ENCODE data around the gene SLFN12. TPM values are rescaled to one million over a fixed set of nuclear protein-coding genes. Genes with fewer than 3 reads are reported as not detected.
A peak's percentile ranks its signal among the peaks of the same experiment; 100 is the strongest.
"Not testable (repeated sequence)": the region's sequence is repeated elsewhere in the genome, so short reads cannot be mapped to it uniquely, and the experiment has no call there.

The SLFN12 gene
- total RNA-seq: 10 to 100 TPM; 22.6 to 31.6 TPM

GRCh38 chr17:35432176-35433074 lies at the start of gene SLFN12:
Gene SLFN12 (minus strand): TSS chr17:35432500. CDS start chr17:35423028, 9,472 bp downstream.
- Mint-ChIP-seq H3K4me3 (peak within 1 kb of the TSS; percentile 92), H3K36me3 (peaks cover 29% of the 10 kb centered on the region), H3K4me1 (peaks cover 64% of the 10 kb centered on the region), H3K9me3 (ENCODE audit: low read depth) (no peaks in the 10 kb centered on the region), H3K27ac (peak within 1 kb of the TSS; percentile 89), H3K27me3 (no peaks in the 10 kb centered on the region)
- CTCF ChIA-PET: interaction anchor here (0.8 to 1.9 kb wide), 9 partner anchors 54 to 262 kb away, joined by 3 to 12 read pairs (median 3); partner anchors contain the start of gene SLFN11
- DNase-seq (peak; percentile 76), ATAC-seq (peak; percentile 86)

DNA sequence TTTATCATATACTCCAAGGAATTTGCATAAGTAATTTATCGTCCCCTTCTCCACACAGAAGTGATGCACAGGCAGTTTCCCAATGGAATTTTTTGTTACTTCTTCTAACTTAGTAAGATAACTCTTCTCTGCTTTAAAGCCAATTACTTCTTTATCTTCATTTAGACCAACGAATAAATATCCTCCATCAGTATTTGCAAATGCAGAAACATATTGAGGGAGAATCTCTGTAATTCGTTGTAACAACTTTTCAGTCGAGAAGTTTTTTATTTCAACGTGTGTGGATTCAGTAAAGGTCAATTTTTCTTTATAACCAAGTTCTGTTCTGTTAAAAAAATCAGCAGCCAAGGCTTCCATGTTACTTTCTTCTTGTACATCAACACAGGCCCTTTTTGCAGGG lies 47.0 kb upstream of the SLFN12 start:
- DNase-seq: no peak
- peaks cover 22% of the 10 kb centered on the region for H3K4me1 Mint-ChIP-seq
- H3K36me3 Mint-ChIP-seq: peaks cover 86% of the 10 kb centered on the region
- no peak for ATAC-seq
- H3K27ac Mint-ChIP-seq: no peak overlapping the region
- H3K9me3 Mint-ChIP-seq (ENCODE audit: low read depth): no peaks in the 10 kb centered on the region
- H3K27me3 Mint-ChIP-seq: no peaks in the 10 kb centered on the region
- CTCF ChIA-PET: no interaction called here
- no peak overlapping the region for H3K4me3 Mint-ChIP-seq

- Mint-ChIP-seq H3K27ac (no peak overlapping the region), H3K4me1 (peaks cover 21% of the 10 kb centered on the region), H3K27me3 (no peaks in the 10 kb centered on the region), H3K9me3 (ENCODE audit: low read depth) (no peaks in the 10 kb centered on the region), H3K4me3 (no peak overlapping the region), H3K36me3 (peaks cover 86% of the 10 kb centered on the region)
- CTCF ChIA-PET: no interaction called here
- ATAC-seq: no peak
- DNase-seq: no peak
These were observed 44.9 kb upstream of the SLFN12 start for GRCh38 chr17:35477248-35477647.

DNA sequence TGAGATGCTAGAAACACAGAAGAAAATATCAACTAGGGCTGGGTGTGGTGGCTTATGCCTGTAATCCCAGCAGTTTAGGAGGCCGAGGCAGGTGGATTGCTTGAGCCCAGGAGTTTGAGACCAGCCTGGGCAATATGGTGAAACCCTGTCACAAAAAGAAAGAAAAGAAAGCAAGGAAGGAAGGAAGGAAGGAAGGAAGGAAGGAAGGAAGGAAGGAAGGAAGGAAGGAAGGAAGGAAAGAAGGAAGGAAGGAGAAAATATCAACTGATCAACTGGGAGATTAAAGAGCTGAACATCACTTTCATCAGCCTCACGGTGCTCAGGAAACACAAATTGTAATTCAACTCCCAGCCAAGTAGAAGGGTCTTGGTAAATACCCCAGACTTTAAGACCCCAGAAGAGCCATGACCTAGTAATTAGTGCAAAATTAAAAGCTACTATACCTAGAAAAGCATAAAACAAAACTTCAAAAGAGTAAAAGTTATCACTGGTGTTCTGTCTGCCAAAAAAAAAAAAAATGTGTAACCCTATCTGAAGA lies 44.1 kb upstream of the SLFN12 start:
- Mint-ChIP-seq H3K4me1 (peaks cover 26% of the 10 kb centered on the region), H3K36me3 (peaks cover 87% of the 10 kb centered on the region), H3K27me3 (no peaks in the 10 kb centered on the region), H3K9me3 (ENCODE audit: low read depth) (no peaks in the 10 kb centered on the region), H3K4me3 (no peak overlapping the region), H3K27ac (peak overlapping the region; percentile 39)
- DNase-seq (no peak), ATAC-seq (no peak)
- CTCF ChIA-PET: interaction anchor here (0.5 to 1.0 kb wide), 2 partner anchors 288 to 548 kb away, joined by 3 read pairs; no protein-coding TSS in a partner anchor

GRCh38 chr17:35468475-35468874 lies 36.2 kb upstream of the SLFN12 start:
- Mint-ChIP-seq H3K27ac (peak overlapping the region; percentile 59), H3K9me3 (ENCODE audit: low read depth) (no peaks in the 10 kb centered on the region), H3K27me3 (no peaks in the 10 kb centered on the region), H3K36me3 (peaks cover 80% of the 10 kb centered on the region), H3K4me3 (no peak overlapping the region), H3K4me1 (peaks cover 53% of the 10 kb centered on the region)
- CTCF ChIA-PET: interaction anchor here (1.0 kb wide), 1 partner anchor 65 kb away, joined by 4 read pairs; no protein-coding TSS in a partner anchor
- no peak for ATAC-seq
- no peak for DNase-seq

GRCh38 chr17:35467824-35468223 lies 35.5 kb upstream of the SLFN12 start:
- CTCF ChIA-PET: interaction anchor here (1.0 to 1.9 kb wide), 2 partner anchors 66 to 155 kb away, joined by 4 to 8 read pairs; no protein-coding TSS in a partner anchor
- peaks cover 58% of the 10 kb centered on the region for H3K4me1 Mint-ChIP-seq
- peak; percentile 87 for ATAC-seq
- peaks cover 78% of the 10 kb centered on the region for H3K36me3 Mint-ChIP-seq
- H3K27ac Mint-ChIP-seq: peak overlapping the region; percentile 59
- no peaks in the 10 kb centered on the region for H3K27me3 Mint-ChIP-seq
- peak; percentile 69 for DNase-seq
- no peak overlapping the region for H3K4me3 Mint-ChIP-seq
- H3K9me3 Mint-ChIP-seq (ENCODE audit: low read depth): no peaks in the 10 kb centered on the region

DNA sequence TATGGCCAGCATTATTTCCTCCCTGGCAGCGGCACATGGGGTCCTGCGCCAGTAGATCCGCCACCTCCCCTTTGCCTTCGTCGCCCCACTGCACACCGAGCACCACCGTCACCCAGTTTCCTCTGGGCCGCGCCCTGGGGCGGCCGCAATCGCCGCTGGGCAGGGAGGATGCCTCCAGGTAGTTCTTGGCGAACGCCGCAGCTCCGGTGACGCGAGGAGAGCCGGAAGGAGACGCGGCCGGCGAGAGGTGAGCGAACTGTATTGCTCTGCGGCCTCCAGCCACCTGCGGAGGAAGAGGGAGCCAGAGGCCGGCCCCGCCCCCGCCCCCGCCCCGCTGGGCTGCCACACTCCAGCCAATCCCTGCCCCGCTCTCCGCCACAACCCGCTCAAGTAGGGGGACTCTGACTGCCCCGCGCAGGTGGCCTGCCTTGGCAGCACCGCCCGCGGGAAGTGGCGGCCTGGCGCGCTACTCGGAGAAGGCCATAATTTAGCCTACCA lies 28.1 kb upstream of the SLFN12 start:
- CTCF ChIA-PET: interaction anchor here (1.4 kb wide), 1 partner anchor 29 kb away, joined by 4 read pairs; no protein-coding TSS in a partner anchor
- Mint-ChIP-seq H3K4me3 (peak overlapping the region; percentile 59), H3K36me3 (peaks cover 64% of the 10 kb centered on the region), H3K27me3 (no peaks in the 10 kb centered on the region), H3K9me3 (ENCODE audit: low read depth) (peaks cover 2% of the 10 kb centered on the region), H3K4me1 (peaks cover 40% of the 10 kb centered on the region), H3K27ac (peak overlapping the region; percentile 81)
- ATAC-seq (peak; percentile 88), DNase-seq (peak; percentile 82)

DNA sequence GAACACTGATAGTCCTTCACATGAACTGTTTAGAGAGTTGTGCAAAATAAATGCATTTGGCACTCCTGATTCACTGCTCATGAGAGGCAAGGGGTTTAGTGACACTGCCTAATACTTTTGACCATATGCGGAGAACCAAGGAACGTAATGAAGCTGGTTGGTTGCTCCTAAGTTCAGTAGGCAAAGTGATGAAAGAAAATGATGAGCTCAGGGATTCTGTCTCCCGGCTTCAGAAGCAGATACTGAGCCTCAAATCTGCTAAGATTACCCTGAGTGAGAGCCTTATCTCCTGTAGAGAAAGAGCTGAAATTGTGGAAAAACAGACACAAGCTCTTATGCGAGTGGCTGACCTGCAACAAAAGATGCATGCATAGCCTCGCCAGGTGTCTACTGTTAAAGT lies 21.7 kb upstream of the SLFN12 start:
- H3K9me3 Mint-ChIP-seq (ENCODE audit: low read depth); H3K27ac Mint-ChIP-seq; H3K27me3 Mint-ChIP-seq; H3K4me1 Mint-ChIP-seq; DNase-seq; CTCF ChIA-PET; H3K4me3 Mint-ChIP-seq; ATAC-seq: not testable (repeated sequence)
- H3K36me3 Mint-ChIP-seq: peaks cover 54% of the 10 kb centered on the region

GRCh38 chr17:35453171-35453570 lies 20.9 kb upstream of the SLFN12 start:
- Mint-ChIP-seq H3K4me3 (no peak overlapping the region), H3K36me3 (peaks cover 49% of the 10 kb centered on the region), H3K27me3 (no peaks in the 10 kb centered on the region), H3K4me1 (peaks cover 5% of the 10 kb centered on the region), H3K27ac (no peak overlapping the region), H3K9me3 (ENCODE audit: low read depth) (no peaks in the 10 kb centered on the region)
- ATAC-seq: no peak
- CTCF ChIA-PET: no interaction called here
- DNase-seq: no peak

DNA sequence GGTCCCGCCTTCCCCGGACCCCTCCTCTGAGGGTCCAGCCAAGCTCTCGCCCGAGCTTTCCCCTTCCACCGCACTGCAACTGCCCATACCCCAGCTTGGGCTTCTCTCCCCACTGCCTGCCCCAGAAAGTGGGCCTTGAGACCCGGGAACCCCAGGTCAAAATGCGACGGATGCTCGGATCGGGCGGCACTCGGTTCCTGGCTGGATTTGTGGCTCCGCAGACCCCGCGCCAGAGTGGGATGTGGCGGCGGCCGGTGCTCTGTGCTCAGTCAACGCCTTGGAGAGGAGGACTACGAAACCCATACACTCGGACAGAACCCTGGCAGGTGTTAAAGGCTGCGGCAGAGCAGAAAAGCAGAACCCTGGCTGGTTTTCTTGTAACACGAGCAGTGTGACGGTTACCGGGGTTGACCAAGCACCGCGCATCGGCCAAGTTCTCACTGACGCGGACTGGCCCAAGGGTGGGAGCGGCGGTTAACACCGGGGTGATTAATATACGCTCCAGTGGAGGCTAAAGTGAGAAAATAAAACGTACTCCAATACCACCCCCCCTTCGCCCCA lies 17.2 kb upstream of the SLFN12 start:
- H3K4me1 Mint-ChIP-seq: peaks cover 16% of the 10 kb centered on the region
- no peaks in the 10 kb centered on the region for H3K27me3 Mint-ChIP-seq
- H3K27ac Mint-ChIP-seq: peak overlapping the region; percentile 34
- DNase-seq (no peak), ATAC-seq (no peak)
- no peaks in the 10 kb centered on the region for H3K9me3 Mint-ChIP-seq (ENCODE audit: low read depth)
- H3K36me3 Mint-ChIP-seq: peaks cover 57% of the 10 kb centered on the region
- H3K4me3 Mint-ChIP-seq: peak overlapping the region; percentile 10
- CTCF ChIA-PET: no interaction called here

- H3K36me3 Mint-ChIP-seq: peaks cover 62% of the 10 kb centered on the region
- H3K27me3 Mint-ChIP-seq: no peaks in the 10 kb centered on the region
- CTCF ChIA-PET: interaction anchor here (0.9 to 1.7 kb wide), 2 partner anchors 15 to 135 kb away, joined by 4 to 5 read pairs; no protein-coding TSS in a partner anchor
- ATAC-seq (no peak), DNase-seq (no peak)
- peak overlapping the region; percentile 78 for H3K27ac Mint-ChIP-seq
- peaks cover 16% of the 10 kb centered on the region for H3K4me1 Mint-ChIP-seq
- H3K9me3 Mint-ChIP-seq (ENCODE audit: low read depth): no peaks in the 10 kb centered on the region
- H3K4me3 Mint-ChIP-seq: peak overlapping the region; percentile 68
These were observed 16.6 kb upstream of the SLFN12 start for GRCh38 chr17:35448899-35449227.

DNA sequence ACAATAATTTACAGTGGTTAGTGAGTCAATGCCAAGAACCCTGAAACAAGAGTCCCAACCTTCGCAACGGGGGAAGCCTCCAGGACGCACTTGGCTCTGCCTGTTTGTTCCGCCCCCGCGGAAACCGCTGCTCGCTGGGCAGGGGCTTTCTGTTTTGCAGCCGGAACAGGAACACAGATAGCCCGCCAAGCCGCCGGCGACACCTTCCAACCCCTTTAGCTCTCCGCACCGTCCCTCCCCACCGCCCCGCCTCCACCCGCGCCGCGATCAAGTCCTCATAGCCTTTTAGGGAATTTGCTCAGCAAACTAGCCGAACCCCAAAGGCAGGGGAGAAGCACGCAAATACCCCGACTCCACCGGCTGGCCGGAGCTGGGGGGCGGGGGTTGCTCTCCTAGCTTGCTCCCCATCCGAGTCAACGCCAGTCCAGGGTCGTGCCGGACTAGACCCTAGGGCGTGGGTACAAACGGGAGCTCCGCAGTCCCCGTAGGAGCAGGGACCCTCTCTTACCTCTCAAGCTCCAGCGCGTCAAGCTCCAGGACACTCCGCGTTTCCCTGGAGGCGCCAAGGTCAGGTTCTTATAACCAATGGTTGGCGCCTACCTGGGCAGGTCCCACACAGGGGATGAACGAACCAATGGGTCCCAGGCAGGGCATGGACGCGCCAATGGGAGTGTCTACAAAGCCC lies 16.1 kb upstream of the SLFN12 start, which contains the start of gene SLFN13:
Gene SLFN13, minus strand, starts transcription at position 553 of the 685 bp plus-strand sequence. CDS start 3,086 bp downstream, outside the sequence.
- Mint-ChIP-seq H3K9me3 (ENCODE audit: low read depth) (no peaks in the 10 kb centered on the region), H3K4me3 (peak within 1 kb of the TSS; percentile 68), H3K36me3 (peaks cover 64% of the 10 kb centered on the region), H3K27me3 (no peaks in the 10 kb centered on the region), H3K27ac (peak within 1 kb of the TSS; percentile 78), H3K4me1 (peaks cover 16% of the 10 kb centered on the region)
- DNase-seq (peak; percentile 95), ATAC-seq (peak; percentile 95)
- CTCF ChIA-PET: interaction anchor here (0.9 to 1.7 kb wide), 3 partner anchors 15 to 234 kb away, joined by 3 to 5 read pairs (median 4); no protein-coding TSS in a partner anchor

Data from activated CD8-positive, alpha-beta memory T cell treated with anti-CD3 and anti-CD28 coated beads, Interleukin-2, amount 10 ng/mL, durations not matched to agents 7 days and 5 days (primary cell).